ENCODE results near the gene SEC61G. TPM values are rescaled to one million over a fixed set of nuclear protein-coding genes. Genes with fewer than 3 reads are reported as not detected.

SEC61G gene
- total RNA-seq, 1 donor = 203 TPM

GRCh38 chr7:54782314-54782713, 23.3 kb upstream of the SEC61G start:
- DNase-seq (ENCODE audit: insufficient read length, low spot score, missing footprints) = no peak
- Histone ChIP-seq H2AFZ (ENCODE audit: low read length) (no peak overlapping the region), H3K4me2 (ENCODE audit: insufficient read depth, low read length) (no peak overlapping the region), H3K36me3 (ENCODE audit: insufficient read depth, low read length) (no peaks in the 10 kb centered on the region), H3K4me1 (ENCODE audit: insufficient read depth, low read length) (no peaks in the 10 kb centered on the region), H3K27me3 (ENCODE audit: insufficient read depth, low read length) (peaks cover 2% of the 10 kb centered on the region), H3K9me3 (ENCODE audit: low read depth, low read length) (no peaks in the 10 kb centered on the region), H3K27ac (ENCODE audit: low read depth, low read length) (no peak overlapping the region), H3K4me3 (ENCODE audit: insufficient read depth, low read length) (no peak overlapping the region), H4K20me1 (ENCODE audit: insufficient read depth, low read length) (no peaks in the 10 kb centered on the region), H3K79me2 (ENCODE audit: insufficient read depth, low read length) (no peaks in the 10 kb centered on the region)
- TF ChIP-seq CTCF (IDR thresholded peaks at IDR 0.05; ENCODE audit: extremely low read depth, low read depth, low read length) = no peak

DNA sequence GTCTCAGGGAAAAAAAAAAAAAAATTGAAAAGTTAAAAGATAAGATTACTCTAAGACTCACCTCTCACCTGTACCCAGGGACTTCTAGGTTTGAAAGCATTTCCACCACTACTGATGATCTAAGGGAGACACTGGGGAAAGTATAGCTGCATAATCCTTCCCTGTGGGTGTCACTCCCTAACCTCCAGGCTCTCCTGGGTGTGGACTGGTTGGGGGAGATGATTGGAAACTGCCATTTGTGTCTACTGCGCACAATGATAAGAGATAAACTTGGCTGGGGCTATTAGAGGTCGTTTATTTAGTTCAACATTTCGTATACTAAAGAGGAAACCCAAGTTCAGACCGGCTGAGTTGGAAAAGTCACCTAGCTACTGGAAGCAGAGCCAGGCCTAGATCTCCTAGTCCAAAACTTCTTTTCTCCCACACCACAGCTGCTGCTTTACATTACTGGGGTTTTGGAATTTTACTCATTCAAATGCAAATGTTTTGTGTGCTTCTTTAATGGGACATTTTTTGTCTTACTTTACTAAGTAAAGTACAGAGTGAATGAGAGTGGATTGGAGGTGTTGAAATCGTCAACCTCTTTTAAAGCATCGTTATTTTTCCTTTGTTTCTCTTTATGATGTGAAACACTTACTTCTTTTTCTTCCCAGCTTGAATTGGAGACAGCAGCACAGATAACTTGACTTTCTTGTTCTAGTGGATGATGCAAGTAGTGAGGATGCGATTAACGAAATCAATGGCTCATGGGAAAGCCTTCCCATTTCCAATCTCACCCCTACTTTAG, 22.3 kb upstream of the SEC61G start:
- no peak for DNase-seq (ENCODE audit: insufficient read length, low spot score, missing footprints)
- peaks cover 2% of the 10 kb centered on the region for H3K27me3 ChIP-seq (ENCODE audit: insufficient read depth, low read length)
- H3K4me1 ChIP-seq (ENCODE audit: insufficient read depth, low read length) = no peaks in the 10 kb centered on the region
- no peak overlapping the region for H3K4me2 ChIP-seq (ENCODE audit: insufficient read depth, low read length)
- H4K20me1 ChIP-seq (ENCODE audit: insufficient read depth, low read length) = no peaks in the 10 kb centered on the region
- H3K9me3 ChIP-seq (ENCODE audit: low read depth, low read length) = no peaks in the 10 kb centered on the region
- no peaks in the 10 kb centered on the region for H3K79me2 ChIP-seq (ENCODE audit: insufficient read depth, low read length)
- H3K36me3 ChIP-seq (ENCODE audit: insufficient read depth, low read length) = no peaks in the 10 kb centered on the region
- no peak overlapping the region for H3K4me3 ChIP-seq (ENCODE audit: insufficient read depth, low read length)
- no peak overlapping the region for H2AFZ ChIP-seq (ENCODE audit: low read length)
- H3K27ac ChIP-seq (ENCODE audit: low read depth, low read length) = no peak overlapping the region
- TF ChIP-seq CTCF (IDR thresholded peaks at IDR 0.05; ENCODE audit: extremely low read depth, low read depth, low read length) = no peak

DNA sequence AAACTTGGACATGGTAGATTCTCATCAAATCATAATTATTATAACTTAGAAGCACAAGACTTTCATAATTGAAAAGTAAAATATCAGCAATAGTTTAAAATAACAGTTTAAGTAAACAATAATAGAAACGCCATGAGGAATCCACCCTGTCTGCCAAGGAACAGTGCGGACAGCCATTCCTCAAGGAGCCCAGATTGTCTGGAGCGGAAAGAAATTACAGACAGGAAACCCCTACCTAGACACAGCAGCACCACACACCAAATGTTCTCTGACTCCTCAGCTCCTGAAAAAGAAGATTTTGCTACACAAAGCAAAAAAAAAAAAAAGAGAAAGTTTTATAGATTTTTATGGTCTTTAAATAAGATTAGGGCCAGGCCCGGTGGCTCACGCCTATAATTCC, 21.5 kb upstream of the SEC61G start:
- no peaks in the 10 kb centered on the region for H3K9me3 ChIP-seq (ENCODE audit: low read depth, low read length)

More for the DNA sequence above, 21.5 kb upstream of the SEC61G start:
- no peak overlapping the region for H3K4me3 ChIP-seq (ENCODE audit: insufficient read depth, low read length)
- no peak overlapping the region for H2AFZ ChIP-seq (ENCODE audit: low read length)
- H3K36me3 ChIP-seq (ENCODE audit: insufficient read depth, low read length) = no peaks in the 10 kb centered on the region
- no peak for TF ChIP-seq CTCF (IDR thresholded peaks at IDR 0.05; ENCODE audit: extremely low read depth, low read depth, low read length)
- no peaks in the 10 kb centered on the region for H4K20me1 ChIP-seq (ENCODE audit: insufficient read depth, low read length)
- H3K4me1 ChIP-seq (ENCODE audit: insufficient read depth, low read length) = no peaks in the 10 kb centered on the region
- no peak for DNase-seq (ENCODE audit: insufficient read length, low spot score, missing footprints)
- H3K27me3 ChIP-seq (ENCODE audit: insufficient read depth, low read length) = peaks cover 2% of the 10 kb centered on the region
- no peak overlapping the region for H3K4me2 ChIP-seq (ENCODE audit: insufficient read depth, low read length)
- H3K27ac ChIP-seq (ENCODE audit: low read depth, low read length) = no peak overlapping the region
- H3K79me2 ChIP-seq (ENCODE audit: insufficient read depth, low read length) = no peaks in the 10 kb centered on the region
